ENCODE results near the gene SLC35F2.
A peak's percentile ranks its signal among the peaks of the same experiment; 100 is the strongest.
"Not testable (repeated sequence)": the region's sequence is repeated elsewhere in the genome, so short reads cannot be mapped to it uniquely, and the experiment has no call there.

The SLC35F2 gene

GRCh38 chr11:107842412-107843100 lies 16.0 kb downstream of the SLC35F2 start:
- no peak for DNase-seq (ENCODE audit: low spot score)

- DNase-seq (ENCODE audit: low spot score) = no peak
Observed at GRCh38 chr11:107840129-107840484, 18.5 kb downstream of the SLC35F2 start.

GRCh38 chr11:107836851-107837250 lies 21.7 kb downstream of the SLC35F2 start:
- no peak for DNase-seq (ENCODE audit: low spot score)

- no peak for DNase-seq (ENCODE audit: low spot score)
Observed at GRCh38 chr11:107834995-107835394, 23.6 kb downstream of the SLC35F2 start.

- DNase-seq (ENCODE audit: low spot score) = not testable (repeated sequence)
Observed at GRCh38 chr11:107833926-107834325, 24.7 kb downstream of the SLC35F2 start.

DNA sequence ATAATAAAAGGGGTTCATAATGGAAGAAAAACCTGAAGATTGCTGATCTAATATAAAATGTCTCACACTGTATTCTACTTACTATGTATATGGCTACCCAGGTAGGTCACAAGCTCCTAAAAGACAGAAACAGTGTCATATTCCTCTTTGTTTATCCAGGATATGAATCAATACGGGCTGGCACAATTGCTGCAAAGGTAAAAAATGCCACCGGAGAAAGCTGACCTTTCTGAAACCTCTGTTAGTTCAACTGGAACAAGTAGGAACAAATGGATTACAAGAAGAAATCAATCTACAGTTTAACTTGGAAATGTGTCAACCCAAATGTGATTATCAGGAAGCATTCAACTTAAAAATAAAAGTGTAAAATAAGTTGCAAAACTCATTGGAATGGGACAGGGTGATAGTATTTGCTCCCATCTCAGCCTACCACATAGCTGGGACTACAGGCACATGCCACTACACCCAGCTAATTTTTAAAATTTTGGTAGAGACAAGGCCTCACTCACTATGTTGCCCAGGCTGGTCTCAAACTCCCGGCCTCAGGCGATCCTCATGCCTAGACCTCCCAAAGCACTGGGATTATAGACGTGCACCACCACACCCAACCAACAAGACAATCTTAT lies 27.6 kb downstream of the SLC35F2 start:
- DNase-seq (ENCODE audit: low spot score) = no peak

DNA sequence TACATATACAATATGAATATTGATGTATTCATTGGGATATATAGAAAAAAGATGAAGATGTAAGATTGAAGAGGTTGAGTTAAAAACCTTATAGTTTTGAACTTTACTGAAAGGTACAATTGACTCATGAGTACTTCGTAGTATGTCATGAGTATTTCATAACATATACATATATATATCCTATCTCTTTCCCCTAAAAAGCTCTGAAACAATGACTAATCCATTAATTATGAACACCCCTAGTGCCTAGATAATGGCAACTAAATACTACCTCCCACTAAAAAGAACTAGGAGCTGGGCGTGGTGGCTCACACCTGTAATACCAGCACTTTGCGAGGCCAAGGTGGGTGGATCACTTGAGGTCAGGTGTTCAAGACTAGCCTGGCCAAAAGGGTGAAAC lies 31.5 kb downstream of the SLC35F2 start:
- DNase-seq (ENCODE audit: low spot score) = no peak

DNA sequence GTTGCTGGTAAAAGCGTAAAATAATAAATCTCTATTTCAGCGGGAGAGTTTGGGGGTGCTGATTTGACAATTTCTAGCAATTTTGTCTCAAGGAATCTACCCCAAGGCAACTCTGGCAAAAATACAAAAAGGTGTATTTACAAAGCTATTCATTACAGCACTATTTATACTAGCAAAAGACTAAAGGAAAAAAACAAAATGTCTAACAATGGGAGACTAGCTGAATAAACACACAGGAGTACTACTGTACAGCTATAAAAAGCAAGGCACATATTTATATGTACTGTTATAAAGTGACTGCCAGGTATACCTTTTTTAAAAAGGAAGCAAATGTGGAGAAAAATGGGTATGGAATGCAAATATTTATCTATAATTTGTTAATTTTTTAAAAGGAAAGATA lies 32.7 kb downstream of the SLC35F2 start:
- DNase-seq (ENCODE audit: low spot score) = no peak

- DNase-seq (ENCODE audit: low spot score) = no peak
Observed at GRCh38 chr11:107824668-107825369, 33.8 kb downstream of the SLC35F2 start.

- DNase-seq (ENCODE audit: low spot score) = no peak
Observed at GRCh38 chr11:107821199-107821927, 37.2 kb downstream of the SLC35F2 start.

DNA sequence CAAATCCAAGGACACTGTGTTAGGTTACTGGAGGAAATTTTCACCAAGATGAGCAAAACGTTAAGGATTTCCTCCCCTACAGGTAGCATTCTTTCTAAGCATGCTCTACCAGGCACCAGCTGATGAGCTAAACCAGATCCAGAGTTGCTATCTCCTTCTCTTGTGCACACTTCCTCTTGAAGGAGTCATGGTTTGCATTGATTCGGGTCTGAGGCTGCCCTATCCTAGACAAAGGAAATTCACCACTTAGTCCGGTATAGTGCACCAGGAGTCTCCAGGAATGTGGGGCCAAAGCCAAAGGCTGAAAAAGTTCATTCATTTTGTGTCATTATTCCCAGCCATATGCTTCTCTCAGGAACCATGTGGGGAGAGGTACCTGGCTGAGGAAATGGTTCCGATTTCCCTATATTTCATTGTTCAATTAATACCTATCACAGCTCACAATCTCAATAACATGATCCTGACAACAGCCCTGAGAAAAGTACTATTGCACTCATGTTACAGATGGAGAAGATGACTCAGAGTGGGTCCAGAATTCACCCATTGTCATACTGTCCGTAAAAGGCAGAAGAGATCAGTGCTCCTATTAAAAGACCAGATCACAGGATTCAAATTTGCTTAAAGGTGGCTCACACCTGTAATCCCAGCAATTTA lies 39.1 kb downstream of the SLC35F2 start:
- DNase-seq (ENCODE audit: low spot score) = no peak

- no peak for DNase-seq (ENCODE audit: low spot score)
Observed at GRCh38 chr11:107818491-107818890, 40.1 kb downstream of the SLC35F2 start.

DNA sequence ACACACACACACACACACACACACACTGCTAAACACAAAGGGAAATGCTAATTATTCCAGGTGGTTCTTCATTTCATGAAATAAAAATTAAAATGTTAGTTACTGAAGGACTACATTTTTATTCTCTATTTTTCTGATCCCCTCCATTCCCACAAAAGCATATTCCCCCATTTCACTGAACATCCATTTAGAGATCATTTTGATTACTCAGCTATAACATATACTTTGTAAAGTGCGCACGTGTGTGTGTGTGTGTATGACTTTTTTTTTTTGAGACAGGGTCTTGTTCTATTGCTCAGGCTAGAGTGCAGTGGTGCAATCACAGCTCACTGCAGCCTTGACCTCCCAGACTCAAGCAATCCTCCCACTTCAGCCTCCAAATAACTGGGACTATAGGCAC lies 42.6 kb downstream of the SLC35F2 start:
- no peak for DNase-seq (ENCODE audit: low spot score)

- DNase-seq (ENCODE audit: low spot score) = no peak
Observed at GRCh38 chr11:107810875-107811274, 47.7 kb downstream of the SLC35F2 start.

DNA sequence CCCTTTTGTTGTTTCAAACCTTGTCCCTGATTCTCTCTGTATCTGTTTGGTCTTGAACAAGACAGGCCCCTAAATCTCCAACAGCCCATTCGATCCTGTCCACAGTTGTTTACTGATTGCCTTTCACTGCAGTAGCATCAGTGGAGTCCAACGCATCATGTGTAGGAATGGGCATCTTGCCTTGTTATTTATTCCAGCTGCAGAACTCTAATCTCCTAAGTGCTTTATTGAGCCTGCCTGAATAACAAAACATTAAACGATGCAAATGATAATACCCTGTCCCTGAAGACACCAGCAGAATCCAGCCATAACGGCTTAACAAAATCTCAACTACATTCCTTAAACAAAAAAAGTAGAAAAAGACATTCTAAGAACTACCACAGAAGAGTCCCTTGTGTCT lies 50.1 kb downstream of the SLC35F2 start:
- DNase-seq (ENCODE audit: low spot score) = no peak

DNA sequence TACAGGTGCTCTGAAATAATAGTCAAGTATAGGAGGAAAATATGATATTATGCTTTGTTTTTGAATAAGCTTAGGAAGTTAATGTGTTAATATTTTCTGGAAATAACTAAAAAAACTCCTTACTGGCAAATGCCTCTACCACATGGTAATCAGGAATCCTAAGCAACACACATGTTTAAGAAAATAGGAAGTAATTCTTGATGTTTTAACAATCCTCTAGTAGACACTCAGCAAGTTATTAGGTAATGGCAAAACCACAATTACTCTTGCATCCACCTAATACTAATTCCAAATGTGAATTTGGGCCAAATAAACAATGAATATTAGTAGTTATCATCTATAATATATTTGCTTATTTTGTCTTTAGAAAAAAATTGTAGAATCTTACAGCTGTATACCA lies 53.6 kb downstream of the SLC35F2 start:
- DNase-seq (ENCODE audit: low spot score) = no peak

DNA sequence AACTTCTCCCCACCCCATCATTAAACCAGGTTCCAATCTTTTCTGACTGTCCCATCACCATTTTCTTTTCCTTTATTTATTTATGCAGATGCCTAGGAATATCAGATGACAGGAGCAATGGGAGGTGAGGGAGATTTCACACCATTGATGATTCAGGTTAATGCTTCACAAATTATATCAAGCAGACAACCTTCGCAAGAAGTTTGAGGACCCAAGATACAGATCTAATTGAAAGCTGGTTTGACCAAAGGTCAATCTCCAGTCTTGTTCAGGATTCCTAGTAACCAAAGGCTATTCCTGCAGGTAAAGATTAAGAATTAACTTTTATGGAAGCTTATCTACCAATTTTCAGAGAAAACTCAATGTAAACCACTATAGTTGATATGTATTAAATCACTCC lies 54.4 kb downstream of the SLC35F2 start:
- DNase-seq (ENCODE audit: low spot score) = no peak

DNA sequence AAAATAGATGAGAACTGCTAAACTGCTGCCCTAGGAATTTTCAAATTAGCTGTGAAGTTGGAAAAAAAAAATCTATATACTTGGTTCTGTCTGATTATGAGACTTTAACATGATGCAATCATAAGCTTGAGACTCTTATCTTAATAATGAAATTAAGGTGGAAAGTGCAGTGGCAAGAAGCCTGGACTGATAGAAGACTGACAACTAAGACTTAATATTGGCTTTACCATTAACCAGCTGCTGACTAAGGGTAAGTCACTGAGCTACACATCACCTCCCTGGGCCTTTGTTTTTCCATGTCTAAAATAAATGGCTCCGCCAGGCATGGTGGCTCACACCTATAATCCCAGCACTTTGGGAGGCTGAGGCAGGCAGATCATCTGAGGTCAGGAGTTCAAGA lies 56.9 kb downstream of the SLC35F2 start:
- DNase-seq (ENCODE audit: low spot score) = no peak

DNA sequence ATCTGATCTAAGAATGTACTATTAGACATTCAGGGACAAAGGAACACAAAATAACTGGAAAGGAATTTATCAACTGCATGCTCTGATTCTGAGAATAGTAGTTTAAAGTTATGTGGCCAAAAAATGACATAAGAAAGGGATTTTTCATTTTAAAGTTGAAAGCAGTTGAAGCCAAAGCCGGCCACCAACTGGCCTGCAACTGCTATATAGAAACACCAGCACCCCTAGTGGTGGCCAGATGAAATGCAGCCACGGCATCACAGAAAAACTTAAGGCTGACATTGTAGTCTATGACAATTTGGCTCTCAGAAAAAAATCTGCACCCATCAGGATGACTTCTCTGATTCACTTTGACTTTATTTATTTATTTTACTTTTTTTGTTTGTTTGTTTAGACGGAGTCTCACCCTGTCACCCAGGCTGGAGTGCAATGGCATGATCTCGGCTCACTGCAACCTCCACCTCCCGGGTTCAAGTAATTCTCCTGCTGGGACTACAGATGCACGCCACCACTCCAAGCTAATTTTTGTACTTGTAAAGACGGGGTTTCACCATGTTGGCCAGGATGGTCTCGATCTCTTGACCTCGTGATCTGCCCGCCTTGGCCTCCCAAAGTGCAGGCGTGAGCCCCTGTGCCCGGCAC lies 59.2 kb downstream of the SLC35F2 start:
- DNase-seq (ENCODE audit: low spot score) = peak; percentile 81

- DNase-seq (ENCODE audit: low spot score) = no peak
Observed at GRCh38 chr11:107792049-107792443, 66.5 kb downstream of the SLC35F2 start.

- DNase-seq (ENCODE audit: low spot score) = no peak
Observed at GRCh38 chr11:107791343-107792048, 67.1 kb downstream of the SLC35F2 start.

All from activated CD4-positive, alpha-beta T cell treated with anti-CD3 and anti-CD28 coated beads, Interleukin-2, Interleukin-4, amounts not matched to agents 100 ng/mL and 50 ng/mL, durations not matched to agents 16 hours and 8 hours (primary cell).